CD4-positive, alpha-beta T cell (primary cell): Measurements from ENCODE around the gene SV2C. TPM values are rescaled to one million over a fixed set of nuclear protein-coding genes. Genes with fewer than 3 reads are reported as not detected.

Experiments
- ATAC-seq: fragments of 200-7000 bp; cut with Tn5 transposase; one replicate; pipeline ENCODE4 v1.10.0; 2022; ENCODE audit warnings: mild to moderate bottlenecking; ENCODE audit not compliant: poor library complexity
- CTCF ChIA-PET: fragments of 350-600 bp; sonication (Branson Sonifier 250); formaldehyde crosslinking; loops from one replicate; lab custom pipeline; 2021; ENCODE audit warnings: antibody characterized with exemption, inconsistent platforms; lab: Charles Lee
- POLR2A ChIA-PET: fragments of 350-600 bp; sonication (Branson Sonifier 250); formaldehyde crosslinking; loops from one replicate; lab custom pipeline; 2021; ENCODE audit warnings: antibody characterized with exemption, inconsistent platforms; lab: Charles Lee
- DNase-seq, 14 experiments: peaks; one replicate each; pipeline ENCODE4 v3.0.0-alpha.2; 2013 to 2020; ENCODE audit warnings: mixed read lengths in 2 of 14
- H3K27ac ChIP-seq, 2 donors: one replicate each; pipeline versions ENCODE4 v1.5.1 to v1.7.0; 2013; ENCODE audit warnings: low read length in 2 of 2, low read depth in 1 of 2, mild to moderate bottlenecking in 1 of 2
- H3K27me3 ChIP-seq, 2 experiments: 1 replicate in 1 of 2; 2 replicates in 1 of 2; pipeline versions ENCODE4 v1.6.1 to v1.7.0; 2013; ENCODE audit warnings: low read length in 2 of 2, control low read depth in 1 of 2, mild to moderate bottlenecking in 1 of 2, moderate library complexity in 1 of 2; ENCODE audit not compliant: insufficient read depth in 2 of 2, control insufficient read depth in 1 of 2
- H3K36me3 ChIP-seq: one replicate; pipeline ENCODE4 v1.6.1; 2013; ENCODE audit warnings: low read length, control low read depth; ENCODE audit not compliant: insufficient read depth
- H3K4me1 ChIP-seq: one replicate; pipeline ENCODE4 v1.6.1; 2013; ENCODE audit warnings: low read length, control low read depth; ENCODE audit not compliant: insufficient read depth
- H3K4me3 ChIP-seq: one replicate; pipeline ENCODE4 v1.5.1; 2013; ENCODE audit warnings: mild to moderate bottlenecking, low read length, moderate library complexity
- H3K9me3 ChIP-seq, 2 experiments: 1 replicate in 1 of 2; 2 replicates in 1 of 2; pipeline versions ENCODE4 v1.6.1 to v1.7.0; 2013; ENCODE audit warnings: low read length in 2 of 2, mild to moderate bottlenecking in 2 of 2, control low read depth in 1 of 2, moderate library complexity in 1 of 2; ENCODE audit not compliant: control insufficient read depth in 1 of 2, insufficient read depth in 1 of 2
- H3K27ac Mint-ChIP-seq: one replicate; pipeline ENCODE4 v1.8.0; 2020; ENCODE audit warnings: mixed read lengths
- H3K27me3 Mint-ChIP-seq: one replicate; pipeline ENCODE4 v1.8.0; 2021; ENCODE audit warnings: mixed read lengths
- H3K36me3 Mint-ChIP-seq: one replicate; pipeline ENCODE4 v1.8.0; 2021; ENCODE audit warnings: low read depth, mixed read lengths
- H3K4me1 Mint-ChIP-seq: one replicate; pipeline ENCODE4 v1.8.0; 2021; ENCODE audit warnings: low read depth, mixed read lengths
- H3K4me3 Mint-ChIP-seq: one replicate; pipeline ENCODE4 v1.8.0; 2020; ENCODE audit warnings: mild to moderate bottlenecking, mixed read lengths
- H3K9me3 Mint-ChIP-seq: one replicate; pipeline ENCODE4 v1.8.0; 2020; ENCODE audit warnings: mixed read lengths
- intact Hi-C, 2 experiments: fragments of 100-400 bp; cut with DNase I in 1 of 2; cut with micrococcal nuclease in 1 of 2; formaldehyde crosslinking; loops; one replicate each; pipeline versions ENCODE4 v1.15.1 to v1.9.0; 2023 to 2025; cut with DNase I, micrococcal nuclease
- total RNA-seq, 174 experiments: library from RNA in 2 of 174; stranded (reverse) in 2 of 174; gene quantifications; one replicate each; pipeline ENCODE4 v1.2.3 and lab custom pipeline; 2021 to 2026
- TF ChIP-seq, protein P1 (sequence below): fragments of 200-600 bp; IDR thresholded peaks from one replicate; pipeline ENCODE4 v1.8.0; 2022; ENCODE audit warnings: antibody characterized with exemption, mild to moderate bottlenecking

The SV2C gene
- total RNA-seq, 2 experiments from 2014 or later = 0.03 to 0.08 TPM

DNA sequence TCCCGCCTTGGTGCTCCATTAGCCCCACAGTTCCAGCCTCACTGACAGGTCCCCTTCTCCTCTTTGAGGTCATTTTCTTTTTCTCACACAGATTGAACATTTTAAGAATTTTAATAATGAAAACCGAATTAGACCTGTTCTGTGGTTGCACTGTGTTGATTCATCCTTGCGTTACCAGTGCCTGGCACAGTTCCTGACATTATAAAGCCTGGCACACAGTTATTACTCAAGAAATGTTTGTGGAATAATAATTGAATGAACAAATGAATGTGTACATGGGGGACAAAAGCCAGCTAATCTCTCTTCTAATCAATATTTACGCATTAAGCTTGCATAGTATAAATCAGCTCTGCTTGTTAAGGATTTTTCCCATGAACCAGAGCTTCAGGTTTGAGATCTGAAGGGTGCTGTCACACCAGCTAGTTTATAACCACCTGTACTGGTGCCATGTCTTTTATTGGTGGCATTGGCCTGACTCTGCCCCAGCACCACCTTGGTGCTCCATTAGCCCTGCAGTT is 80.0 kb downstream of the SV2C start:
- H3K4me1 ChIP-seq = no peaks in the 10 kb centered on the region
- H3K4me3 ChIP-seq = no peak overlapping the region
- Mint-ChIP-seq H3K4me3 (no peak overlapping the region), H3K27me3 (peaks cover 17% of the 10 kb centered on the region), H3K9me3 (peaks cover 4% of the 10 kb centered on the region), H3K27ac (no peak overlapping the region), H3K36me3 (no peaks in the 10 kb centered on the region), H3K4me1 (no peaks in the 10 kb centered on the region)
- intact Hi-C loops = no loop called here
- DNase-seq (no peak), ATAC-seq (no peak)
- no peaks in the 10 kb centered on the region for H3K9me3 ChIP-seq
- TF ChIP-seq, protein P1, sequence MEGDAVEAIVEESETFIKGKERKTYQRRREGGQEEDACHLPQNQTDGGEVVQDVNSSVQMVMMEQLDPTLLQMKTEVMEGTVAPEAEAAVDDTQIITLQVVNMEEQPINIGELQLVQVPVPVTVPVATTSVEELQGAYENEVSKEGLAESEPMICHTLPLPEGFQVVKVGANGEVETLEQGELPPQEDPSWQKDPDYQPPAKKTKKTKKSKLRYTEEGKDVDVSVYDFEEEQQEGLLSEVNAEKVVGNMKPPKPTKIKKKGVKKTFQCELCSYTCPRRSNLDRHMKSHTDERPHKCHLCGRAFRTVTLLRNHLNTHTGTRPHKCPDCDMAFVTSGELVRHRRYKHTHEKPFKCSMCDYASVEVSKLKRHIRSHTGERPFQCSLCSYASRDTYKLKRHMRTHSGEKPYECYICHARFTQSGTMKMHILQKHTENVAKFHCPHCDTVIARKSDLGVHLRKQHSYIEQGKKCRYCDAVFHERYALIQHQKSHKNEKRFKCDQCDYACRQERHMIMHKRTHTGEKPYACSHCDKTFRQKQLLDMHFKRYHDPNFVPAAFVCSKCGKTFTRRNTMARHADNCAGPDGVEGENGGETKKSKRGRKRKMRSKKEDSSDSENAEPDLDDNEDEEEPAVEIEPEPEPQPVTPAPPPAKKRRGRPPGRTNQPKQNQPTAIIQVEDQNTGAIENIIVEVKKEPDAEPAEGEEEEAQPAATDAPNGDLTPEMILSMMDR = no peak
- POLR2A ChIA-PET = no interaction called here
- CTCF ChIA-PET = interaction anchor here (4.6 kb wide), 1 partner anchor 12 kb away, joined by 23 read pairs; no protein-coding TSS in a partner anchor
- H3K27me3 ChIP-seq = no peaks in the 10 kb centered on the region
- no peak overlapping the region for H3K27ac ChIP-seq
- no peaks in the 10 kb centered on the region for H3K36me3 ChIP-seq

- no peak overlapping the region for H3K27ac Mint-ChIP-seq
- H3K4me3 ChIP-seq = no peak overlapping the region
- H3K4me3 Mint-ChIP-seq = no peak overlapping the region
- intact Hi-C loops = no loop called here
- peaks cover 32% of the 10 kb centered on the region for H3K27me3 Mint-ChIP-seq
- no peaks in the 10 kb centered on the region for H3K4me1 ChIP-seq
- H3K27me3 ChIP-seq = no peaks in the 10 kb centered on the region
- POLR2A ChIA-PET = no interaction called here
- H3K4me1 Mint-ChIP-seq = no peaks in the 10 kb centered on the region
- peaks cover 4% of the 10 kb centered on the region for H3K9me3 Mint-ChIP-seq
- H3K27ac ChIP-seq = no peak overlapping the region
- CTCF ChIA-PET = interaction anchor here (4.6 kb wide), 1 partner anchor 10 kb away, joined by 23 read pairs; no protein-coding TSS in a partner anchor
- H3K9me3 ChIP-seq = no peaks in the 10 kb centered on the region
- H3K36me3 ChIP-seq = no peaks in the 10 kb centered on the region
- ATAC-seq = no peak
- TF ChIP-seq, protein P1 = no peak
- DNase-seq = no peak
- no peaks in the 10 kb centered on the region for H3K36me3 Mint-ChIP-seq
These were observed 81.8 kb downstream of the SV2C start for GRCh38 chr5:76165029-76165428.

DNA sequence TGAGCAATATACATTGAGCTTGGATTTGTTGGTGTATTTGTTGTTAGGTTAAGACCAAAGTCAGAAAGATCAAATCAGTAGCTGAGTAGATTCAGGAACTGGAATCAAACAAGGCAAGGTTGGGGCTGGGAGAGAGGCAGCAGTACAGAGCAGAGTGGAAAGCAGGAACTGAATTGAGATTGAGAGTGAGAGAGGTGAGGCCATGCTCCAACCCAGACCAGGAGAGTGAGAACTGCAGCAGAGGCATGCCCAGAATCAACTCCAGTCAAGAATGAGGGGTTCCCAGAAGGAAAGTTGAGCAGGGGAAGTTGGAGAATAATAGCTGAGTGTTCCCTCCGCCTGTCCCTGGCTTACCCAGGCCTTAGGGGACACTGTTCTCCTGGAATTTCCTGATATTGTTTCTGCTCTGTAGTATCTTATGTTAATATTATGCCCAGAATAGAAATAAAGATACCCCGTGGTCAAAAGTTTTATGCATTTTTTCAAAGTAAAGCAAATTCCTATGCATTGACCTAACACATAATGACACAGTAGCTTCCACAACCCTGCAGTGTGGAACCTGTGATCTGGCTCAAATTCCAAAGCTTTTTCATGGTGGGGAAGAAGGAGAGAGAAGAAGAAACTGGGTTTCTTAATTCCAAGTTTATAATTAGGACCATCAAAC is 82.7 kb downstream of the SV2C start:
- Histone ChIP-seq H3K4me3 (no peak overlapping the region), H3K4me1 (no peaks in the 10 kb centered on the region), H3K27me3 (no peaks in the 10 kb centered on the region), H3K9me3 (no peaks in the 10 kb centered on the region), H3K36me3 (no peaks in the 10 kb centered on the region), H3K27ac (no peak overlapping the region)
- TF ChIP-seq, protein P1 = no peak
- H3K9me3 Mint-ChIP-seq = peaks cover 4% of the 10 kb centered on the region
- DNase-seq (no peak), ATAC-seq (no peak)
- H3K4me1 Mint-ChIP-seq = no peaks in the 10 kb centered on the region
- H3K36me3 Mint-ChIP-seq = no peaks in the 10 kb centered on the region
- intact Hi-C loops = no loop called here
- ChIA-PET CTCF (interaction anchor here (4.6 kb wide), 1 partner anchor 9 kb away, joined by 23 read pairs; no protein-coding TSS in a partner anchor), POLR2A (no interaction called here)
- H3K4me3 Mint-ChIP-seq = no peak overlapping the region
- H3K27ac Mint-ChIP-seq = no peak overlapping the region
- H3K27me3 Mint-ChIP-seq = peaks cover 32% of the 10 kb centered on the region
